Choroid plexus epithelial cell (primary cell): ENCODE measurements around the gene CHRNB4.

Experiments
- DNase-seq: peaks from one replicate; pipeline ENCODE4 v3.0.0-alpha.2; 2010; ENCODE audit warnings: low read depth
- H3K4me3 ChIP-seq: 2 replicates; pipeline ENCODE4 v1.5.1; 2011; ENCODE audit warnings: low read depth, mild to moderate bottlenecking, control low read depth, low read length, moderate library complexity
- TF ChIP-seq, protein P1 (sequence below): conservative IDR thresholded peaks from 2 replicates; pipeline ENCODE4 v1.5.1; 2011; ENCODE audit warnings: low read depth, mild to moderate bottlenecking, control low read depth, inconsistent platforms, low read length, moderate library complexity

The CHRNB4 gene

DNA sequence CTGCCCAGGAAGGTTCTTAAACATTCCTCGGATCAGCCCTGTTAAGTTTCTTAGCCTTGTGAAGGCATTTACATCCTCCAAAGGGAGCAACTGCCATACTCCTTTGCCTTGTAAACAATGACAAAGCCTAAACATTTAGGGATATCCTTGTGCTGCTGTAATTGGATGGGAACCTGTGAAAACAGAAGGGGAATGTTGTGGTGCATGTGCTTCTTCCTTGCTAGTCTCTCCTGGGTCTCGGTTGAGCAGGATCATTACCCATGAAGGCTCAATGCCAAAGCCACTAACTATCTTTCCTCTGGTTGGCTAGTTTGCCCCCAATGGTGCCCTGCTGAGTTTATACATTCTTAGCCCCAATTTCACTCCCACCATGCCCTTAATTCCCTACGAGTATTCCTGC lies 37.5 kb downstream of the CHRNB4 start:
- DNase-seq: no peak
- H3K4me3 ChIP-seq: no peak overlapping the region
- TF ChIP-seq, protein P1, sequence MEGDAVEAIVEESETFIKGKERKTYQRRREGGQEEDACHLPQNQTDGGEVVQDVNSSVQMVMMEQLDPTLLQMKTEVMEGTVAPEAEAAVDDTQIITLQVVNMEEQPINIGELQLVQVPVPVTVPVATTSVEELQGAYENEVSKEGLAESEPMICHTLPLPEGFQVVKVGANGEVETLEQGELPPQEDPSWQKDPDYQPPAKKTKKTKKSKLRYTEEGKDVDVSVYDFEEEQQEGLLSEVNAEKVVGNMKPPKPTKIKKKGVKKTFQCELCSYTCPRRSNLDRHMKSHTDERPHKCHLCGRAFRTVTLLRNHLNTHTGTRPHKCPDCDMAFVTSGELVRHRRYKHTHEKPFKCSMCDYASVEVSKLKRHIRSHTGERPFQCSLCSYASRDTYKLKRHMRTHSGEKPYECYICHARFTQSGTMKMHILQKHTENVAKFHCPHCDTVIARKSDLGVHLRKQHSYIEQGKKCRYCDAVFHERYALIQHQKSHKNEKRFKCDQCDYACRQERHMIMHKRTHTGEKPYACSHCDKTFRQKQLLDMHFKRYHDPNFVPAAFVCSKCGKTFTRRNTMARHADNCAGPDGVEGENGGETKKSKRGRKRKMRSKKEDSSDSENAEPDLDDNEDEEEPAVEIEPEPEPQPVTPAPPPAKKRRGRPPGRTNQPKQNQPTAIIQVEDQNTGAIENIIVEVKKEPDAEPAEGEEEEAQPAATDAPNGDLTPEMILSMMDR: no peak

DNA sequence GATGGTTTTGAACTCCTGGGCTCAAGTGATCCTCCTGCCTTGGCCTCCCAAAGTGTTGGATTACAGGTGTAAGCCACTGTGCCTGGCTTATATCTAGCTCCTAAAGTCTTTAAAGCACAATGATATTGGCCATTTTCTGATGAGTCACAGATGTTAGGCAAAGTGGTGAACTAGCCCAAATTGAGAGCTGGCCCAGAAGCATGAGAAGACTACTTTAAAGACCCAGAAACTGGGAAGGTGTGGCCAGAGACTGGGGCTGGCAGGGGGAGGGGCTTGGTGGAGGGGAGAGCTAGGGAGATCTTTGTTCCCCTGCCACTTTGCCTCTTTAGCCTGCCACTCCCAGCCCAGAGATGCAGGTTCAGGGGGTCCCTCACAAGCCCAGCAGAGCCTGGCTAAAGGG lies 41.8 kb downstream of the CHRNB4 start:
- TF ChIP-seq, protein P1: no peak
- DNase-seq: no peak

DNA sequence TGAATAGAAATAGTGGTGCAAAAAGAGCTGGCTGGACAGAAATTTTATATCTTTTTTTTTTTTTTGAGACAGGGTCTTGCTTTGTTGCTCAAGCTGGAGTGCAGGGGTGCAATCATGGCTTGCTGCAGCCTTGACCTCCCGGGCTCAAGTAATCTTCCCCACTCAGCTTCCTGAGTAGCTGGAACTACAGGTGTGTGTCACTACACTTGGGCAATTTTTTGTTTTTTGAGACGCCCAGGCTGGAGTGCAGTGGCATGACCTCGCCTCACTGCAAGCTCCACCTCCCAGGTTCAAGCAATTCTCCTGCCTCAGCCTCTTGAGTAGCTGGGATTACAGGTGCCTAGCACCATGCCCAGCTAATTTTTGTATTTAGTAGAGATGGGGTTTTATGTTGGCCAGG lies 42.7 kb downstream of the CHRNB4 start:
- no peak overlapping the region for H3K4me3 ChIP-seq
- no peak for DNase-seq
- TF ChIP-seq, protein P1: no peak

More for the DNA sequence above, 41.8 kb downstream of the CHRNB4 start:
- no peak overlapping the region for H3K4me3 ChIP-seq

DNA sequence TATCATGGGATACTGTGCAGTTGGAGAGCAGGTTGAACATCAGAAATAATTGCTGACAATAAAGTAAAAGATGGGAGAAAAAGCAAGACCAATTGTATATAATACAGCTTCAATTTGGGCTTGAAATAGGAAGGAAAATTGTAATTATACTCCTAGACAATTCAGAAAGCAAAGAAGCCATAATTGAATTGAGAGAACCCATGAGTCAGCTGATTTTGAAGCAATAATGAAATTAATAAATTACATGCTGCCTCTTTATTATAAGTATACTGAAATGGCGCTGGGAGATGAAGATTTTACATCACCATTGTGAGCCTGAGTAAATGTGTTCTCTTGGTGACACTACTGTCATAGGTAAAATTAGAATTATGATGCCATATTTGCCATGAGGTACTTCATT lies 43.4 kb downstream of the CHRNB4 start:
- H3K4me3 ChIP-seq: no peak overlapping the region
- TF ChIP-seq, protein P1: no peak
- no peak for DNase-seq

DNA sequence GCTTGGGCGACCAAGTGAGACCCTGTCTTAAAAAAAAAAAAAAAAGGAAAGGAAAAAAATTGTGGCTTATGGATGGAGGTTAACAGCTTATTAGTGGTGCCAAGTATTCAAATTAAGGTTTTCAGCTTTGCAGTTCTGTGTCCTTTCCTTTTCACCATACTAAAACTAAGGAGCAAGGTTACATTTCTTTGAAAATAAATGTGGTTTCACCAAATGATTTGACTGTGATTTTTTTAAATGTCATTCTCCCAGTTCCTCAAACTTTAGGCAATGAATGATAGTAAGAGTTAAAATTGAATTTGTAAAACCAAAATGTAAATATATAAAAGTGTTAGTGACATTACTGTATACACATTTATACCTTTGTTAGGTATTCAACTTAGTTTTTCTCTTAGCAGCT lies 66.1 kb downstream of the CHRNB4 start:
- TF ChIP-seq, protein P1: no peak
- no peak for DNase-seq
- H3K4me3 ChIP-seq: no peak overlapping the region
